HFF-Myc (cell line): Measurements from ENCODE around the gene MARCOL.

Source experiments
- DNase-seq: peaks from one replicate; pipeline ENCODE4 v3.0.0-alpha.2; 2011; ENCODE audit warnings: low read depth; ENCODE audit errors: extremely low read depth
- H3K4me3 ChIP-seq: replicated peaks from 2 replicates; pipeline ENCODE4 v1.5.1; 2011; ENCODE audit warnings: low read depth, mild to moderate bottlenecking, control low read depth, low read length
- TF ChIP-seq, protein P1 (sequence below): IDR thresholded peaks from 2 replicates; pipeline ENCODE4 v1.5.1; 2012; ENCODE audit warnings: mild to moderate bottlenecking, low read depth, low read length, control low read depth; ENCODE audit errors: missing control alignments

MARCOL gene, protein sequence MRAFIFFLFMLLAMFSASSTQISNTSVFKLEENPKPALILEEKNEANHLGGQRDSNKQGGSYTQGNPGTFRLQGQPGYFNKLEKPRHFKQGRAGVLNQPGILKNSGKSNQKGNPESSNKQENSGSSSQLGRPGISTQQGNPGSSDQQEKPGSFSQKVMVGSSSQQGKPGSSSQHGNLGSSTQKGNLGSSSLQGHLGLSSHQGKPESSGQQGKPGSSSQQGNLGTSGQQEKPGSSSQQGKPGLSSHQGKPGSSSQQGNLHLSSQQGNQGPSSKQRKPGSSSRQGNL

DNA sequence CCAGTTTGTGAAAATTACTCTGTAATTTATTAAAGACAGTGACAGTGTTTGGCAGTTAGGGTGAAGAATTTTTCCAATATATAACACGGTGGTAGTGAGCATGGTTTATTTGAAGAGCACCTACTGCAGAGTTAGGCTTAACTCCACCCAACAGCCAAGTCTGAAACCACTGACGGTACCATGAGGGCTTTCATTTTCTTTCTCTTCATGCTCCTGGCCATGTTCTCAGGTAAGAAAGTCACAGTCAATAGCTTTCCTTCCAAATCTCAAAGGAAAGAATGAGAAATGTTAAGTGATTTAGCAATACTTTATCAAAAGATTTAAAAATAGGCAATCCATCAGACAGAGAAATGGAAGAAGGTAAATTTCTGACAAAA, at the start of gene MARCOL:
Gene MARCOL, plus strand, starts transcription at position 108 of the 377 bp plus-strand sequence. Its CDS starts 73 bp downstream, at position 181.
- no peak within 1 kb of the TSS for H3K4me3 ChIP-seq
- no peak for DNase-seq
- TF ChIP-seq, protein P1, sequence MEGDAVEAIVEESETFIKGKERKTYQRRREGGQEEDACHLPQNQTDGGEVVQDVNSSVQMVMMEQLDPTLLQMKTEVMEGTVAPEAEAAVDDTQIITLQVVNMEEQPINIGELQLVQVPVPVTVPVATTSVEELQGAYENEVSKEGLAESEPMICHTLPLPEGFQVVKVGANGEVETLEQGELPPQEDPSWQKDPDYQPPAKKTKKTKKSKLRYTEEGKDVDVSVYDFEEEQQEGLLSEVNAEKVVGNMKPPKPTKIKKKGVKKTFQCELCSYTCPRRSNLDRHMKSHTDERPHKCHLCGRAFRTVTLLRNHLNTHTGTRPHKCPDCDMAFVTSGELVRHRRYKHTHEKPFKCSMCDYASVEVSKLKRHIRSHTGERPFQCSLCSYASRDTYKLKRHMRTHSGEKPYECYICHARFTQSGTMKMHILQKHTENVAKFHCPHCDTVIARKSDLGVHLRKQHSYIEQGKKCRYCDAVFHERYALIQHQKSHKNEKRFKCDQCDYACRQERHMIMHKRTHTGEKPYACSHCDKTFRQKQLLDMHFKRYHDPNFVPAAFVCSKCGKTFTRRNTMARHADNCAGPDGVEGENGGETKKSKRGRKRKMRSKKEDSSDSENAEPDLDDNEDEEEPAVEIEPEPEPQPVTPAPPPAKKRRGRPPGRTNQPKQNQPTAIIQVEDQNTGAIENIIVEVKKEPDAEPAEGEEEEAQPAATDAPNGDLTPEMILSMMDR, result no peak

DNA sequence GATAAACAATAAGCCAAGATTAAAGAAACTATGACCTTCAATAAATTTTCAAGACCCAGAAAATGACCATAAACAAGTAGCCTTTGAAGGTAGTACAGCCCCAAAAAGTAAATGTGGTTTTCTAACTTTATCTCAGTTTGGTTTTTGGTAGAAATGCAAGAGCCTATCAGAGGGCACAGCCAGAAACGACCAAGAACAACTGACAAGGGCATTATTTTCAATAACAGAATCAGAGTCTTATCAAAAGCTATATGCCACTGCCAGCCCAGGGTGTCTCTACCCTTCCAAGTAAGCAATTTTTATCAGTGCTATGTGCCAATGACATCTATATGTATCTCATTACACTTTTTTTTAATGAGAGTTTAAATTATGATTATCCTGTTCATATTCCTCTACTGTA, 47.3 kb upstream of the MARCOL start:
- DNase-seq, result no peak
- TF ChIP-seq, protein P1, result no peak
- no peak overlapping the region for H3K4me3 ChIP-seq

DNA sequence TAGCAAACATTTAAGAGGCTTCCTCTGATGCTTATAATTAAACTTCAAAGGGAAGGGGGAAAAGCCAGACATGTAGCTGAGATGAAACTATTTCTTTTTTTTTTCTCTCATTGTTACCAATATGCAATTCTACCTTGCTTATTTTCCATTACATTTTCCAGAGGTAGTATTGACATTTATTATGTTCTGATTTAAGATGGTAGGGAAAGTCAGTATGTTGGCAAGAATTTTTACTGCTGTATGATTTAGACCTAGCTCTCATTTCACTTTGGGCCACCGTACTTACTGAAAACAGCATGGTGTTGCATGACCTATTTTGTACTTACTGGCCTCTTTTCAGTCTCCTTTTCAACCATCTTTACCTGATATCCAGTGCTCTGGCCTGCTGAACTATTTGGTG, 45.1 kb upstream of the MARCOL start:
- TF ChIP-seq, protein P1, result no peak
- no peak overlapping the region for H3K4me3 ChIP-seq
- no peak for DNase-seq

DNA sequence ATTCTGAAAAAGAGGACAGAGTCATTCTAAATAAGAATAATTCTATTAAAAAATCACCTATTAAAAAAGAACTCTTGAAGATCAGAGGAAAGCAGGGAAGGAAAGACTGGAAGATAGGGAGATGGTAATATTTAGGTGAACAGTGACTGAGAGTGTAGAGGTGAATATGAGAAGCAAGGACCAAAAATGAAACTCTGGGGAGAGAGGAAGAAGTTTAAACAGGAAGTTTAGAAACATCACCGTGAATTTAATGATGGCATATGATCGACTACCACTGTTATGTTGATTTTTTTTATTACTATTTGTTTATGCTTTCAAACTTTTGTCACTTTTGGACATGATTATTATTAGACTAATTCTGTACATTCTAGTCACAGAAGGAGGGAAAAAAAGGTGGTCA, 37.2 kb upstream of the MARCOL start:
- TF ChIP-seq, protein P1, result no peak
- no peak for DNase-seq
- H3K4me3 ChIP-seq, result no peak overlapping the region

DNA sequence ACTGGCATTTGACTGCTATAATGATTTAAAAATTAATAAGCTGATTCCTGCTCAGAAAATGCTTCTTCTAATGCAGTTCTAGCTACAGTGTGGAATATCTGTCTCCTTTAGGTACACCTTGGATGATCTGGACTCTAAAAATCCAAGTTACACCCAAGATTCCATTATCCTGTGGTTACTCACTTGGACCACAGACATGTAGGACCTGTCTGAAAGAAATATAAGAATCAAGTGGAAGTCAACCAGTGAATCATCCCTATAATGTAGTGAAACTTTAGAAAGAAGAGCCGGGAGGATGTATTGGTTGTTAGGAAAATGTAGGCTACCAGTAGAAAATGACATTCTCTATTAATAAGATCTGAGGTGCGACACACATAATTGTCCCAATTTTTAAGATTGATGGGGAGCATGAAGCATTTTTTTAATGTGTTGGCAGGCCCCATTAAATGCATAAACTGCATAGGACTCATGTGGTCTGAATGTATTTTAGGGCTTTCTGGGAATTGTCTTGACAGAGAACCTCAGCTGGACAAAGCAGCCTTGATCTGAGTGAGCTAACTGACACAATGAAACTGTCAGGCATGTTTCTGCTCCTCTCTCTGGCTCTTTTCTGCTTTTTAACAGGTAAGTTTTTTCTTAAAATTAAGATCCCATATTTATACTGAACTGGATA, 35.7 kb upstream of the MARCOL start, which contains the start of gene SPINK6:
Gene SPINK6, plus strand, starts transcription at position 512 of the 673 bp plus-strand sequence. Its CDS starts 55 bp downstream, at position 567.
- no peak for DNase-seq
- TF ChIP-seq, protein P1, result no peak
- no peak within 1 kb of the TSS for H3K4me3 ChIP-seq

DNA sequence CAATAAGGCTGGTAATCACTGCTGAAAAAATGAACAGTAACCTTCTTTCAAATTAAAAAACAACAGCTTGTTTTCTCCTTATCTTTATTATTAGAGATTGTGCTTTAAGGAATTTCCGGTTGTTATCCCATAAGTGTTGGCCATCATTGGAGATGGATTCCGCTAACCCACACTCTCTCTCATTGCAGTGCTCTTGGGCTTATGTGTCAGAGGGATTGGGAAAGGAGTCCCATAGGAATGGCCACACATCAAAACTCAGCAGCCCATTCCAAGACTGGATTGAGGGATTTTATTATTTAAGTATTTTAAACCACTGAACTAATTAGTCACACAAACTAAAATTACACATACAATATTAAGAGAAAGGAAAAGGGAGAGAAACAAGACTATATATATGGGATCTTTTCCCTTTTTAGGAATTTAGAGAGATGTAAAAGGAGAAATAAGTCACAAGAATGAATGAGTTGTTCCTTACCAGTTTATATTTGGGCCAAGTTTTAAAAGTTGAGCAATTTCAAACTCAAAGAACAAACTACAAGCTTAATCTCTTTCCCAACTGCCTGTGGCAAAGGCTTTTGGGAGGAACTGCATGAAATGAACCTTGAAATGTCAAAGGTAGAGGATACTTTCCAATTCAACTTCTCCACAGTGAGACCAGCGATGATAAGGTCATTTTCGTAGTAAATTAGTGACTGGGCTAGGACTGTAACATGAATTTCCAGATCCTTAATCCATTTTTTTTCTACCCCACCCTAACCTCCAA, 33.1 kb upstream of the MARCOL start:
- DNase-seq, result no peak
- TF ChIP-seq, protein P1, result no peak

More for the DNA sequence above, 33.1 kb upstream of the MARCOL start:
- H3K4me3 ChIP-seq, result no peak overlapping the region
